Measurements from ENCODE around the gene NPAS2. TPM values are rescaled to one million over a fixed set of nuclear protein-coding genes. Genes with fewer than 3 reads are reported as not detected.

The NPAS2 gene
- total and polyA plus RNA-seq, 2 of the 8 experiments (the other 6 are each of a cell fraction or from before 2014, with no cell fraction given): 1.8 to 1.9 TPM

- no peak overlapping the region for H3K56ac ChIP-seq (replicated peaks; ENCODE audit: insufficient read length, low read depth, low read length)
- no peak overlapping the region for H2AK5ac ChIP-seq (ENCODE audit: low read depth, low read length)
- H3K27me3 ChIP-seq (replicated peaks in 1 of 4; ENCODE audit: control insufficient read depth in 3 of 4, extremely low read depth in 1 of 4, insufficient read depth in 3 of 4, low read length in 3 of 4): no peaks in the 10 kb centered on the region
- H3K14ac ChIP-seq (ENCODE audit: insufficient read length): no peak overlapping the region
- WGBS, 2 experiments (ENCODE audit: extremely low coverage in 1 of 2, insufficient coverage in 1 of 2, insufficient read length in 1 of 2, insufficient replicate concordance in 2 of 2, low coverage in 1 of 2, low lambda C conversion rate in 2 of 2, missing lambda C conversion rate in 1 of 2): 80% methylated on average over 6 of the region's 6 CpGs; no CpG with 5 or more reads in 1 of the 2 experiments
- no peak overlapping the region for H4K5ac ChIP-seq (ENCODE audit: insufficient read length, low read depth, low read length)
- H3K9me3 ChIP-seq (ENCODE audit: insufficient read depth in 2 of 2, low read depth in 1 of 2, low read length in 1 of 2): no peaks in the 10 kb centered on the region
- H3K4ac ChIP-seq (replicated peaks; ENCODE audit: insufficient read length, low read depth, low read length): no peak overlapping the region
- H3K27ac ChIP-seq (ENCODE audit: low read depth, low read length): no peak overlapping the region
- no peak overlapping the region for H4K91ac ChIP-seq (replicated peaks; ENCODE audit: insufficient read length, low read length)
- H3K4me2 ChIP-seq (ENCODE audit: insufficient read depth in 1 of 2, low read depth in 2 of 2, low read length in 2 of 2): no peak overlapping the region
- H2BK5ac ChIP-seq (ENCODE audit: low read depth, low read length): no peak overlapping the region
- H3K9ac ChIP-seq (replicated peaks in 1 of 4; ENCODE audit: extremely low read depth in 1 of 4, low read depth in 3 of 4, low read length in 3 of 4): no peak overlapping the region
- no peak for FAIRE-seq
- no peaks in the 10 kb centered on the region for H3K79me1 ChIP-seq (ENCODE audit: low read depth, low read length)
- no peak overlapping the region for H2AFZ ChIP-seq (ENCODE audit: low read length)
- no peak overlapping the region for H2BK12ac ChIP-seq (ENCODE audit: low read depth, low read length)
- no peak overlapping the region for H3K18ac ChIP-seq (ENCODE audit: extremely low read depth, low read length)
- no peaks in the 10 kb centered on the region for H3K36me3 ChIP-seq (ENCODE audit: control insufficient read depth in 2 of 4, insufficient read depth in 4 of 4, low read length in 3 of 4)
- no peaks in the 10 kb centered on the region for H3K23me2 ChIP-seq (ENCODE audit: low read depth, low read length)
- no peak overlapping the region for H3K23ac ChIP-seq (ENCODE audit: insufficient read length)
- no peak overlapping the region for H2BK120ac ChIP-seq (replicated peaks; ENCODE audit: low read depth, low read length)
- H2BK20ac ChIP-seq (ENCODE audit: low read length): no peak overlapping the region
- no peak overlapping the region for H4K8ac ChIP-seq (ENCODE audit: extremely low read depth, insufficient read depth, low read length)
- no peak for DNase-seq (ENCODE audit: low read depth in 1 of 2, low spot score in 2 of 2)
- H3K79me2 ChIP-seq (ENCODE audit: control insufficient read depth in 1 of 2, insufficient read depth in 2 of 2, low read length in 2 of 2): no peaks in the 10 kb centered on the region
- no peak overlapping the region for H3K4me3 ChIP-seq (ENCODE audit: extremely low read depth in 1 of 4, insufficient read depth in 2 of 4, low read depth in 3 of 4, low read length in 4 of 4)
- ChIA-PET CTCF (ENCODE audit: partially characterized antibody) (interaction anchor here (1.4 to 5.8 kb wide), 2 partner anchors 17 to 18 kb away, joined by 3 to 50 read pairs; no protein-coding TSS in a partner anchor), POLR2A (ENCODE audit: partially characterized antibody) (no interaction called here)
- H3K4me1 ChIP-seq (replicated peaks in 1 of 4; ENCODE audit: control insufficient read depth in 3 of 4, insufficient read depth in 4 of 4, low read length in 3 of 4): no peaks in the 10 kb centered on the region; a peak in 1 of 7 replicates
- no peak overlapping the region for H2BK15ac ChIP-seq (ENCODE audit: low read length)
- H4K20me1 ChIP-seq (replicated peaks in 1 of 2; ENCODE audit: control insufficient read depth in 1 of 2, insufficient read depth in 2 of 2, low read length in 2 of 2): no peaks in the 10 kb centered on the region
- TF ChIP-seq KDM1A (IDR thresholded peaks at IDR 0.05; ENCODE audit: borderline replicate concordance, low read length) (no peak), RXRA (IDR thresholded peaks at IDR 0.05; ENCODE audit: insufficient read depth, low read depth, low read length) (no peak), SAP30 (IDR thresholded peaks at IDR 0.05; ENCODE audit: insufficient read depth, insufficient replicate concordance, low read length) (no peak), TEAD4 (IDR thresholded peaks at IDR 0.05; ENCODE audit: low read depth, low read length) (no peak), BCL11A (IDR thresholded peaks at IDR 0.05; ENCODE audit: low read depth in 2 of 2, low read length in 2 of 2) (no peak), BACH1 (IDR thresholded peaks at IDR 0.05; ENCODE audit: low read length) (no peak), SUZ12 (IDR thresholded peaks at IDR 0.05; ENCODE audit: low read length) (no peak), FOSL1 (IDR thresholded peaks at IDR 0.05; ENCODE audit: insufficient read depth, low read depth, low read length) (no peak), SIN3A (conservative IDR thresholded peaks at IDR 0.05 in 1 of 2, IDR thresholded peaks at IDR 0.05 in 1 of 2; ENCODE audit: low read depth in 1 of 2, low read length in 2 of 2) (no peak), ATF2 (IDR thresholded peaks at IDR 0.05; ENCODE audit: low read length) (no peak)
Observed at GRCh38 chr2:100921685-100922161, 101.8 kb downstream of the NPAS2 start.

Measured in H1 (cell line).